Neural cell (in vitro differentiated cells): Measurements from ENCODE around the gene HLF.

Experiments used
- CTCF ChIP-seq: fragments of 450-650 bp; IDR thresholded peaks from 2 replicates; pipeline ENCODE4 v1.5.1; 2014; ENCODE audit warnings: antibody characterized with exemption, mild to moderate bottlenecking, moderate library complexity; ENCODE audit not compliant: poor library complexity, severe bottlenecking
- EP300 ChIP-seq: fragments of 450-650 bp; conservative IDR thresholded peaks from 2 replicates; pipeline ENCODE4 v1.6.1; 2014; ENCODE audit warnings: antibody characterized with exemption, mild to moderate bottlenecking, moderate library complexity; ENCODE audit not compliant: poor library complexity, severe bottlenecking
- EZH2 ChIP-seq: fragments of 200-600, 300-800 bp; shearing (Covaris generic), sonication (generic); IDR thresholded peaks from 2 replicates; pipeline ENCODE4 v1.6.1; 2014; ENCODE audit warnings: antibody characterized with exemption, low read length, borderline replicate concordance, mild to moderate bottlenecking; ENCODE audit not compliant: insufficient read depth, poor library complexity, severe bottlenecking
- MXI1 ChIP-seq: fragments of 450-650 bp; conservative IDR thresholded peaks from 2 replicates; pipeline ENCODE4 v1.6.1; 2014; ENCODE audit warnings: antibody characterized with exemption, mild to moderate bottlenecking; ENCODE audit not compliant: poor library complexity, severe bottlenecking
- POLR2AphosphoS5 ChIP-seq: IDR thresholded peaks from 2 replicates; pipeline ENCODE4 v1.6.1; 2012
- RAD21 ChIP-seq: fragments of 450-650 bp; conservative IDR thresholded peaks from 2 replicates; pipeline ENCODE4 v1.6.1; 2014; ENCODE audit warnings: antibody characterized with exemption, mild to moderate bottlenecking, moderate library complexity
- REST ChIP-seq: IDR thresholded peaks from 2 replicates; pipeline ENCODE4 v1.6.1; 2012; ENCODE audit warnings: borderline replicate concordance
- TAF1 ChIP-seq: IDR thresholded peaks from 2 replicates; pipeline ENCODE4 v1.6.1; 2012; ENCODE audit warnings: low read depth

- TF ChIP-seq CTCF (no peak), REST (no peak), MXI1 (no peak), EZH2 (no peak), EP300 (no peak), POLR2AphosphoS5 (no peak), RAD21 (no peak), TAF1 (no peak)
Observed at GRCh38 chr17:55280212-55280611, 15.5 kb downstream of the HLF start.
